ENCODE data around the gene EPS8L1.

EPS8L1 gene

GRCh38 chr19:55080121-55080967 lies 4.7 kb downstream of the EPS8L1 start:
- peak; percentile 74 for DNase-seq (ENCODE audit: low spot score)

GRCh38 chr19:55080968-55081769 lies 5.5 kb downstream of the EPS8L1 start:
- DNase-seq (ENCODE audit: low spot score), result peak; percentile 89

GRCh38 chr19:55081770-55082019 lies 6.0 kb downstream of the EPS8L1 start:
- DNase-seq (ENCODE audit: low spot score), result no peak

- peak; percentile 30 for DNase-seq (ENCODE audit: low spot score)
Observed at GRCh38 chr19:55082020-55082851, 6.6 kb downstream of the EPS8L1 start.

GRCh38 chr19:55083004-55083850 lies 7.6 kb downstream of the EPS8L1 start:
- no peak for DNase-seq (ENCODE audit: low spot score)

- no peak for DNase-seq (ENCODE audit: low spot score)
Observed at GRCh38 chr19:55084416-55084815, 8.7 kb downstream of the EPS8L1 start.

GRCh38 chr19:55085923-55086715 lies 10.4 kb downstream of the EPS8L1 start:
- no peak for DNase-seq (ENCODE audit: low spot score)

GRCh38 chr19:55086730-55087541 lies 11.3 kb downstream of the EPS8L1 start:
- peak; percentile 34 for DNase-seq (ENCODE audit: low spot score)

- DNase-seq (ENCODE audit: low spot score), result no peak
Observed at GRCh38 chr19:55087542-55087901, 11.9 kb downstream of the EPS8L1 start.

GRCh38 chr19:55088021-55088451 lies 12.4 kb downstream of the EPS8L1 start:
- DNase-seq (ENCODE audit: low spot score), result no peak

GRCh38 chr19:55088543-55089341 lies 13.1 kb downstream of the EPS8L1 start:
- peak; percentile 77 for DNase-seq (ENCODE audit: low spot score)

GRCh38 chr19:55089342-55089944 lies 13.8 kb downstream of the EPS8L1 start:
- DNase-seq (ENCODE audit: low spot score), result no peak

- DNase-seq (ENCODE audit: low spot score), result no peak
Observed at GRCh38 chr19:55090564-55090963, 14.9 kb downstream of the EPS8L1 start.

GRCh38 chr19:55091126-55091910 lies 15.6 kb downstream of the EPS8L1 start:
- DNase-seq (ENCODE audit: low spot score), result no peak

- DNase-seq (ENCODE audit: low spot score), result no peak
Observed at GRCh38 chr19:55091955-55092354, 16.3 kb downstream of the EPS8L1 start.

GRCh38 chr19:55092423-55093318 lies 17.0 kb downstream of the EPS8L1 start:
- no peak for DNase-seq (ENCODE audit: low spot score)
